ENCODE measurements around the gene DNMT3A.

The DNMT3A gene

GRCh38 chr2:25283921-25284320 is 57.8 kb downstream of the DNMT3A start:
- H3K4me3 ChIP-seq (replicated peaks; ENCODE audit: low read depth, low read length) = no peak overlapping the region
- no peak for TF ChIP-seq CTCF (IDR thresholded peaks at IDR 0.05; ENCODE audit: low read depth, low read length, missing control alignments)
- DNase-seq (ENCODE audit: extremely low read depth, low read depth) = no peak

- no peak for TF ChIP-seq CTCF (IDR thresholded peaks at IDR 0.05; ENCODE audit: low read depth, low read length, missing control alignments)
- DNase-seq (ENCODE audit: extremely low read depth, low read depth) = no peak
- no peak overlapping the region for H3K4me3 ChIP-seq (replicated peaks; ENCODE audit: low read depth, low read length)
These were observed 59.8 kb downstream of the DNMT3A start for GRCh38 chr2:25281941-25282340.

- DNase-seq (ENCODE audit: extremely low read depth, low read depth) = no peak
- no peak for TF ChIP-seq CTCF (IDR thresholded peaks at IDR 0.05; ENCODE audit: low read depth, low read length, missing control alignments)
- H3K4me3 ChIP-seq (replicated peaks; ENCODE audit: low read depth, low read length) = no peak overlapping the region
These were observed 60.2 kb downstream of the DNMT3A start for GRCh38 chr2:25281522-25281921.

GRCh38 chr2:25280051-25280687 is 61.6 kb downstream of the DNMT3A start:
- no peak for TF ChIP-seq CTCF (IDR thresholded peaks at IDR 0.05; ENCODE audit: low read depth, low read length, missing control alignments)
- DNase-seq (ENCODE audit: extremely low read depth, low read depth) = no peak
- no peak overlapping the region for H3K4me3 ChIP-seq (replicated peaks; ENCODE audit: low read depth, low read length)

- H3K4me3 ChIP-seq (replicated peaks; ENCODE audit: low read depth, low read length) = no peak overlapping the region
- no peak for DNase-seq (ENCODE audit: extremely low read depth, low read depth)
- no peak for TF ChIP-seq CTCF (IDR thresholded peaks at IDR 0.05; ENCODE audit: low read depth, low read length, missing control alignments)
These were observed 62.6 kb downstream of the DNMT3A start for GRCh38 chr2:25279091-25279651.

- no peak for DNase-seq (ENCODE audit: extremely low read depth, low read depth)
- 0 out of 2 replicates have a peak overlapping the region, but pooled peaks have one; percentile 4 for H3K4me3 ChIP-seq (replicated peaks; ENCODE audit: low read depth, low read length)
These were observed 64.9 kb downstream of the DNMT3A start for GRCh38 chr2:25276569-25277465.

More at GRCh38 chr2:25276569-25277465, 64.9 kb downstream of the DNMT3A start:
- TF ChIP-seq CTCF (IDR thresholded peaks at IDR 0.05; ENCODE audit: low read depth, low read length, missing control alignments) = peak; percentile 63

All from HFF-Myc (cell line).